ENCODE measurements around the gene ZNF135. TPM values are rescaled to one million over a fixed set of nuclear protein-coding genes. Genes with fewer than 3 reads are reported as not detected.

ZNF135 gene
- total and polyA plus RNA-seq, 2 experiments from 2014 or later, result 4.8 to 10.3 TPM

- no peaks in the 10 kb centered on the region for H4K20me1 ChIP-seq (replicated peaks; ENCODE audit: insufficient read depth)
- H3K9me3 Mint-ChIP-seq, result peaks cover 17% of the 10 kb centered on the region; the same call in 2 of the 3 replicates
- no peak overlapping the region for H3K4me3 ChIP-seq
- H3K36me3 Mint-ChIP-seq (ENCODE audit: low read depth), result peaks cover 41% of the 10 kb centered on the region
- DNase-seq (ENCODE audit: low spot score) (no peak), ATAC-seq (no peak)
- no peaks in the 10 kb centered on the region for H3K27me3 ChIP-seq (ENCODE audit: insufficient read depth)
- no peak overlapping the region for H3K27ac ChIP-seq (ENCODE audit: low read depth)
- H3K4me2 ChIP-seq, result no peak overlapping the region
- no peaks in the 10 kb centered on the region for H3K9me2 ChIP-seq (ENCODE audit: insufficient read depth)
- H3K4me1 Mint-ChIP-seq, result peaks cover 11% of the 10 kb centered on the region
- H3K27me3 Mint-ChIP-seq (ENCODE audit: insufficient read depth, low read depth, poor library complexity), result peaks cover 12% of the 10 kb centered on the region
- no peak overlapping the region for H3K27ac Mint-ChIP-seq
- H3K36me3 ChIP-seq (ENCODE audit: insufficient read depth), result no peaks in the 10 kb centered on the region
- H3K4me3 Mint-ChIP-seq, result no peak overlapping the region
- no peak for TF ChIP-seq EZH2 (IDR thresholded peaks at IDR 0.05; ENCODE audit: low read depth, unreplicated experiment)
- H2AFZ ChIP-seq, result no peak overlapping the region
- peaks cover 7% of the 10 kb centered on the region; the same call in 1 of the 2 replicates for H3K4me1 ChIP-seq (ENCODE audit: insufficient read depth)
- H3K79me2 ChIP-seq (replicated peaks; ENCODE audit: insufficient read depth), result peaks cover 16% of the 10 kb centered on the region
- no peaks in the 10 kb centered on the region for H3F3A ChIP-seq (replicated peaks; ENCODE audit: low read depth)
Measured at GRCh38 chr19:58093071-58093470, 34.0 kb downstream of the ZNF135 start.

GRCh38 chr19:58095328-58095727, 36.2 kb downstream of the ZNF135 start:
- peaks cover 7% of the 10 kb centered on the region for H3K4me1 ChIP-seq (ENCODE audit: insufficient read depth)
- H3K27me3 Mint-ChIP-seq (ENCODE audit: insufficient read depth, low read depth, poor library complexity), result peaks cover 12% of the 10 kb centered on the region
- no peaks in the 10 kb centered on the region for H3K36me3 ChIP-seq (ENCODE audit: insufficient read depth)
- H3K27ac ChIP-seq (ENCODE audit: low read depth), result no peak overlapping the region
- H3K27ac Mint-ChIP-seq, result no peak overlapping the region
- H4K20me1 ChIP-seq (replicated peaks; ENCODE audit: insufficient read depth), result no peaks in the 10 kb centered on the region
- no peak for ATAC-seq
- H3K27me3 ChIP-seq (ENCODE audit: insufficient read depth), result no peaks in the 10 kb centered on the region
- no peaks in the 10 kb centered on the region for H3K9me2 ChIP-seq (ENCODE audit: insufficient read depth)
- no peaks in the 10 kb centered on the region for H3F3A ChIP-seq (replicated peaks; ENCODE audit: low read depth)
- H3K4me2 ChIP-seq, result no peak overlapping the region
- H3K9me3 Mint-ChIP-seq, result peaks cover 23% of the 10 kb centered on the region; the same call in 2 of the 3 replicates
- no peak overlapping the region for H3K4me3 Mint-ChIP-seq
- peaks cover 26% of the 10 kb centered on the region for H3K36me3 Mint-ChIP-seq (ENCODE audit: low read depth)
- peaks cover 16% of the 10 kb centered on the region for H3K79me2 ChIP-seq (replicated peaks; ENCODE audit: insufficient read depth)
- H3K4me1 Mint-ChIP-seq, result peaks cover 16% of the 10 kb centered on the region
- DNase-seq (ENCODE audit: low spot score), result no peak
- H3K4me3 ChIP-seq, result no peak overlapping the region
- no peak overlapping the region for H2AFZ ChIP-seq
- TF ChIP-seq EZH2phosphoT487 (IDR thresholded peaks at IDR 0.05; ENCODE audit: unreplicated experiment) (no peak), EZH2 (IDR thresholded peaks at IDR 0.05; ENCODE audit: low read depth, unreplicated experiment) (no peak), ETS1 (IDR thresholded peaks at IDR 0.05) (no peak), ZNF331 (CRISPR knock-in tag; IDR thresholded peaks at IDR 0.05; ENCODE audit: low read depth) (no peak), JUNB (IDR thresholded peaks at IDR 0.05; ENCODE audit: unreplicated experiment) (no peak), CREB1 (CRISPR knock-in tag; IDR thresholded peaks at IDR 0.05; ENCODE audit: low read depth) (no peak), STAT1 (IDR thresholded peaks at IDR 0.05; ENCODE audit: unreplicated experiment) (no peak), NANOG (IDR thresholded peaks at IDR 0.05; ENCODE audit: borderline replicate concordance) (no peak), ZNF462 (CRISPR knock-in tag; IDR thresholded peaks at IDR 0.05) (no peak), ZNF114 (CRISPR knock-in tag; IDR thresholded peaks at IDR 0.05) (no peak), POLR2AphosphoS5 (IDR thresholded peaks at IDR 0.05; ENCODE audit: low read depth) (no peak), CTCF (conservative IDR thresholded peaks at IDR 0.05; ENCODE audit: low read depth in 2 of 2) (no peak)
